Neuronal stem cell (in vitro differentiated cells): ENCODE results near the gene DPH5.

Experiments
- DNase-seq: peaks from one replicate; pipeline ENCODE4 v3.0.0-alpha.2; 2013; ENCODE audit warnings: low spot score
- H2AFZ ChIP-seq: one replicate; pipeline ENCODE4 v1.6.1; 2013; ENCODE audit warnings: mild to moderate bottlenecking, low read length, inconsistent platforms
- H2AK5ac ChIP-seq: 2 replicates; pipeline ENCODE4 v1.6.1; 2013; ENCODE audit warnings: low read depth, mild to moderate bottlenecking, inconsistent platforms, low read length, moderate library complexity, mixed read lengths
- H2BK120ac ChIP-seq: 2 replicates; pipeline ENCODE4 v1.6.1; 2013; ENCODE audit warnings: low read depth, mild to moderate bottlenecking, inconsistent platforms, low read length, moderate library complexity, mixed read lengths
- H2BK12ac ChIP-seq: one replicate; pipeline ENCODE4 v1.6.1; 2013; ENCODE audit warnings: low read length, inconsistent platforms
- H2BK15ac ChIP-seq: 2 replicates; pipeline ENCODE4 v1.6.1; 2013; ENCODE audit warnings: mild to moderate bottlenecking, low read length, inconsistent platforms, mixed read lengths
- H2BK5ac ChIP-seq: one replicate; pipeline ENCODE4 v1.6.1; 2013; ENCODE audit warnings: inconsistent platforms, mild to moderate bottlenecking, low read length, moderate library complexity
- H3K14ac ChIP-seq: one replicate; pipeline ENCODE4 v1.6.1; 2013; ENCODE audit warnings: low read length, inconsistent platforms
- H3K18ac ChIP-seq: 2 replicates; pipeline ENCODE4 v1.6.1; 2013; ENCODE audit warnings: low read length, inconsistent platforms
- H3K23ac ChIP-seq: 2 replicates; pipeline ENCODE4 v1.6.1; 2013; ENCODE audit warnings: low read depth, mild to moderate bottlenecking, mixed read lengths, low read length, inconsistent platforms; ENCODE audit not compliant: poor library complexity
- H3K27ac ChIP-seq: replicated peaks from 3 replicates; pipeline ENCODE4 v1.5.1; 2013; ENCODE audit warnings: low read length, inconsistent platforms
- H3K27me3 ChIP-seq, 3 experiments: 2 replicates each; pipeline ENCODE4 v1.6.1; 2013; ENCODE audit warnings: low read length in 3 of 3, mild to moderate bottlenecking in 2 of 3, inconsistent platforms in 1 of 3, low read depth in 1 of 3, mixed read lengths in 1 of 3, moderate library complexity in 1 of 3; ENCODE audit not compliant: control insufficient read depth in 3 of 3, insufficient read depth in 3 of 3
- H3K36me3 ChIP-seq, 2 donors: replicated peaks in 1 of 2; 2 replicates each; pipeline ENCODE4 v1.6.1; 2013; ENCODE audit warnings: low read length in 2 of 2; ENCODE audit not compliant: control insufficient read depth in 2 of 2, insufficient read depth in 2 of 2
- H3K4ac ChIP-seq: 2 replicates; pipeline ENCODE4 v1.6.1; 2013; ENCODE audit warnings: inconsistent platforms, mild to moderate bottlenecking, low read length, moderate library complexity
- H3K4me1 ChIP-seq, 2 donors: 1 replicate in 1 of 2; 2 replicates in 1 of 2; pipeline ENCODE4 v1.6.1; 2013; ENCODE audit warnings: low read length in 2 of 2, low read depth in 1 of 2; ENCODE audit not compliant: control insufficient read depth in 2 of 2, insufficient read depth in 1 of 2
- H3K4me2 ChIP-seq: one replicate; pipeline ENCODE4 v1.6.1; 2013; ENCODE audit warnings: mild to moderate bottlenecking, low read length, inconsistent platforms; ENCODE audit not compliant: insufficient read depth, poor library complexity, severe bottlenecking
- H3K4me3 ChIP-seq, 2 donors: 2 replicates each; pipeline ENCODE4 v1.5.1; 2013; ENCODE audit warnings: low read length in 2 of 2, mild to moderate bottlenecking in 2 of 2, inconsistent platforms in 1 of 2, moderate library complexity in 1 of 2
- H3K79me1 ChIP-seq: one replicate; pipeline ENCODE4 v1.6.1; 2013; ENCODE audit warnings: low read depth, mild to moderate bottlenecking, inconsistent platforms, low read length, moderate library complexity
- H3K9ac ChIP-seq: one replicate; pipeline ENCODE4 v1.6.1; 2013; ENCODE audit warnings: mild to moderate bottlenecking, low read depth, low read length, inconsistent platforms; ENCODE audit not compliant: poor library complexity
- H3K9me3 ChIP-seq, 2 donors: replicated peaks in 1 of 2; 2 replicates each; pipeline versions ENCODE3 to v1.6.1; 2013; ENCODE audit warnings: low read length in 2 of 2, mild to moderate bottlenecking in 2 of 2, inconsistent platforms in 1 of 2, low read depth in 1 of 2, mixed read lengths in 1 of 2, moderate library complexity in 1 of 2; ENCODE audit not compliant: control insufficient read depth in 2 of 2, insufficient read depth in 1 of 2
- H4K8ac ChIP-seq: one replicate; pipeline ENCODE4 v1.6.1; 2013; ENCODE audit warnings: low read depth, mild to moderate bottlenecking, inconsistent platforms, low read length, moderate library complexity
- H4K91ac ChIP-seq: one replicate; pipeline ENCODE4 v1.6.1; 2013; ENCODE audit warnings: low read length, low read depth, mild to moderate bottlenecking, inconsistent platforms; ENCODE audit not compliant: poor library complexity
- WGBS, 2 donors: extraction: QIAGEN DNeasy Blood & Tissue Kit; methylation state at CpG; one replicate each; pipeline ENCODE4 v1.1.7; 2013; ENCODE audit warnings: missing lambda C conversion rate in 2 of 2, mixed read lengths in 1 of 2; ENCODE audit not compliant: insufficient read length in 2 of 2, insufficient replicate concordance in 1 of 2; ENCODE audit errors: extremely low coverage in 2 of 2; 5-methylcytosine and 5-hydroxymethylcytosine counted together

Gene DPH5

DNA sequence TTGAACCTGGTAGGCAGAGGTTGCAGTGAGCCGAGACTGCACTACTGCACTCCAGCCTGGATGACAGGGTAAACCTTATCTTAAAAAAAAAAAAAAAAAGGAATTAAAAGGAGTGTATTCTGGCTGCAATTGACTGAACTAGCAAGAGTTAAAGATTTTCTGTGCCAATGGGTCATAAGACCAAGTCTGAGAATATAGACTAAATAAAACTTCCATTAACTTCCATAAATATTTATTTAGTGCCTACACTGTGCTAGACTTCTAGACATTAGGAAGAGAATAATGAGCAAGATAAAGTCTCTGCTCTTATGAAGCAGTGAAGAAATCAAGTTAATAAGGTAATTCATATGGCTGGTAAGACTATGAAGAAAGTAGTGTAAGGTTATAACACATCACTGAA lies 27.2 kb downstream of the DPH5 start:
- Histone ChIP-seq H3K4ac (no peak overlapping the region), H3K4me2 (no peak overlapping the region), H4K8ac (no peak overlapping the region), H2AFZ (no peak overlapping the region), H2BK5ac (no peak overlapping the region), H3K4me3 (no peak overlapping the region), H3K4me1 (no peaks in the 10 kb centered on the region), H2BK120ac (no peak overlapping the region), H2AK5ac (no peak overlapping the region), H2BK12ac (no peak overlapping the region), H2BK15ac (no peak overlapping the region), H3K9ac (no peak overlapping the region), H3K79me1 (no peaks in the 10 kb centered on the region), H3K18ac (no peak overlapping the region), H3K9me3 (peaks cover 0 to 5% of the 10 kb centered on the region in 2 donors), H3K23ac (no peak overlapping the region), H3K27ac (no peak overlapping the region), H4K91ac (no peak overlapping the region), H3K14ac (no peak overlapping the region), H3K36me3 (peaks cover 0 to 68% of the 10 kb centered on the region in 2 donors), H3K27me3 (no peaks in the 10 kb centered on the region)
- no peak for DNase-seq
- WGBS, 2 donors = no CpG with 5 or more reads among the region's 1 CpG

GRCh38 chr1:100995198-100995988 lies 30.2 kb downstream of the DPH5 start:
- WGBS, 2 donors = no CpG with 5 or more reads among the region's 4 CpGs
- Histone ChIP-seq H3K79me1 (no peaks in the 10 kb centered on the region), H2BK120ac (no peak overlapping the region), H2BK12ac (no peak overlapping the region), H3K18ac (no peak overlapping the region), H3K23ac (no peak overlapping the region), H3K14ac (no peak overlapping the region), H3K9ac (no peak overlapping the region), H3K4ac (no peak overlapping the region), H4K8ac (no peak overlapping the region), H3K9me3 (peaks cover 0 to 5% of the 10 kb centered on the region in 2 donors), H2AK5ac (no peak overlapping the region), H3K4me3 (no peak overlapping the region), H3K36me3 (peaks cover 3 to 75% of the 10 kb centered on the region in 2 donors), H2AFZ (no peak overlapping the region), H3K4me2 (no peak overlapping the region), H2BK5ac (no peak overlapping the region), H3K27me3 (no peaks in the 10 kb centered on the region), H3K27ac (no peak overlapping the region), H4K91ac (no peak overlapping the region), H3K4me1 (no peaks in the 10 kb centered on the region), H2BK15ac (no peak overlapping the region)
- no peak for DNase-seq

DNA sequence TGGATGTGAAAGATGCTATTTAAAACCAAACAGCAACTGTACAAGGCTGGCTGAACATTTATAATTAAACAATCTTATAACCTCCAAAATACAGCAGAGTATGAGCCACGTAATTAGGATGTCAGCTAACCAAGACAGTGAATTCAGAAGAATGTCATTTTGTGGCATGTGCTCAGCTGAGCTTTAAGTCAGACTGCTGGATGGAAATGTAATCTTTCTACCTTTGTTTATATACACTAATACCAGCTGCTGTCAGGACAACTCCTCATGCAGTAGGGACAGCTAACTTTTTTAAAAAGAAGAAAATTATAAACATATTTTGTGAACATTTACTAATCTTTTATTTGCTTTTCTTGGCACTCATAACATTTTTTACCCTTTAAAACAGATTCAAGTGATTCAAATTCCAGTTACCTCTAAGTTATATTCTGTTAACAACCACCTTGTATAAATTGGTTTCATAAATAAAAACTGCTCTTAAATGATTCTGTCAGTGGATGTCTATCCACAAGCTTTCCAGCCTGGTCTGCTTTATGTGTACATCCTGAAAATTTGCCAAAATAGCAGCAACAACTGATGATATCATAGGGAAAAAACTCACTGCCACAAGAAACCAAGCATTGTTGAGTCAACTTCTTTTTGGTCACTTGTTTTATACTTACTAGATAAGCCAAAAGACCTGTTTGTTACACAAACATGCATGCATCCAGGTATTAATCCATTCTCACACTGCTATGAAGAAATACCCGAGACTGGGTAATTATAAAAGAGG lies 36.1 kb downstream of the DPH5 start:
- Histone ChIP-seq H2BK120ac (no peak overlapping the region), H2BK12ac (no peak overlapping the region), H3K14ac (no peak overlapping the region), H3K18ac (no peak overlapping the region), H2AK5ac (no peak overlapping the region), H3K79me1 (no peaks in the 10 kb centered on the region), H3K9ac (no peak overlapping the region), H4K8ac (no peak overlapping the region), H2BK5ac (no peak overlapping the region), H3K27ac (no peak overlapping the region), H3K4me2 (no peak overlapping the region), H2AFZ (no peak overlapping the region), H3K4ac (no peak overlapping the region), H3K9me3 (no peaks in the 10 kb centered on the region), H3K23ac (no peak overlapping the region), H3K4me1 (no peaks in the 10 kb centered on the region), H3K27me3 (no peaks in the 10 kb centered on the region), H2BK15ac (no peak overlapping the region), H3K36me3 (peaks cover 7 to 62% of the 10 kb centered on the region in 2 donors), H4K91ac (no peak overlapping the region), H3K4me3 (no peak overlapping the region)
- WGBS, 2 donors = no CpG with 5 or more reads among the region's 2 CpGs
- no peak for DNase-seq

DNA sequence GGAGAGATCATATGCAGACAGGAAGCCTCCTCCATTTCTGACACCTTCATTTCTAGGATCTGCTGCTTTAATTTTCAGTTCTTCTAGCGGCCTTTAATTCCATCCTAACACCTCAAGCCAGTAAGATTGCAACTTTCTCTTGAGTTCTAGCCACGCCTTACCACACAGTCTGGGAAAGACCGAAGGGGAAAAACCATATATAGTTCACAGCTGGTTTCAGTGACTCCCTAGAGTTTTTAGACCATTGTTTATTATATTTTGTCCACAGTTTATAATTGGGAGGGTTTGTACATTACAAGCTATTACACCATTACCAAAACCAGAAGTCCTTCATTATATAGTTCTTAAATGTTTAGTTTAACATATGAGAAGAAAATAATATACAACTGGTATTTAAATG lies 37.5 kb downstream of the DPH5 start:
- peaks cover 7 to 67% of the 10 kb centered on the region in 2 donors for H3K36me3 ChIP-seq
- no peak overlapping the region for H3K27ac ChIP-seq

More for the DNA sequence above, 37.5 kb downstream of the DPH5 start:
- Histone ChIP-seq H3K14ac (no peak overlapping the region), H4K8ac (no peak overlapping the region), H3K27me3 (no peaks in the 10 kb centered on the region), H3K9ac (no peak overlapping the region), H3K18ac (no peak overlapping the region), H2BK5ac (no peak overlapping the region), H2AFZ (no peak overlapping the region), H3K4ac (no peak overlapping the region), H3K23ac (no peak overlapping the region), H2BK15ac (no peak overlapping the region), H3K9me3 (no peaks in the 10 kb centered on the region), H2BK120ac (no peak overlapping the region), H4K91ac (no peak overlapping the region), H3K4me3 (no peak overlapping the region), H3K4me1 (no peaks in the 10 kb centered on the region), H3K4me2 (no peak overlapping the region), H2AK5ac (no peak overlapping the region), H2BK12ac (no peak overlapping the region), H3K79me1 (no peaks in the 10 kb centered on the region)
- no CpG with 5 or more reads among the region's 3 CpGs for WGBS, 2 donors
- no peak for DNase-seq
